ENCODE measurements around the gene KMO.
A peak's percentile ranks its signal among the peaks of the same experiment; 100 is the strongest.

The KMO gene

DNA sequence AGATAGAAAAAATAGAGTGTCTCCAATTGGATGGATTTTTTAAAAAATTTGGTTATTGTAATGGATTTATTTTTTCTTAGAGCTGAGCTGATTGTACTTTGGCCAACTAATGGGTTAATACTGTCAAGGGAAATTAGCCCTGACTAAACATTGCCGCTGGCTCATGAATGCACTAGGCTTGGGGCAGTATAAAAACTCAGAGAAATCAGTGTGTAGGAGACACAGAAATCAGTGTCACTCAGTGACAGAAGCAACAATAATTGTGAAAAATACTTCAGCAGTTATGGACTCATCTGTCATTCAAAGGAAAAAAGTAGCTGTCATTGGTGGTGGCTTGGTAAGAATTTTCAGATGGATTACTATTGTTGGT lies at the start of gene KMO:
Gene KMO (plus strand): TSS at position 217 of the 370 bp plus-strand sequence. CDS start 67 bp downstream, at position 284.
- TF ChIP-seq, protein P1, sequence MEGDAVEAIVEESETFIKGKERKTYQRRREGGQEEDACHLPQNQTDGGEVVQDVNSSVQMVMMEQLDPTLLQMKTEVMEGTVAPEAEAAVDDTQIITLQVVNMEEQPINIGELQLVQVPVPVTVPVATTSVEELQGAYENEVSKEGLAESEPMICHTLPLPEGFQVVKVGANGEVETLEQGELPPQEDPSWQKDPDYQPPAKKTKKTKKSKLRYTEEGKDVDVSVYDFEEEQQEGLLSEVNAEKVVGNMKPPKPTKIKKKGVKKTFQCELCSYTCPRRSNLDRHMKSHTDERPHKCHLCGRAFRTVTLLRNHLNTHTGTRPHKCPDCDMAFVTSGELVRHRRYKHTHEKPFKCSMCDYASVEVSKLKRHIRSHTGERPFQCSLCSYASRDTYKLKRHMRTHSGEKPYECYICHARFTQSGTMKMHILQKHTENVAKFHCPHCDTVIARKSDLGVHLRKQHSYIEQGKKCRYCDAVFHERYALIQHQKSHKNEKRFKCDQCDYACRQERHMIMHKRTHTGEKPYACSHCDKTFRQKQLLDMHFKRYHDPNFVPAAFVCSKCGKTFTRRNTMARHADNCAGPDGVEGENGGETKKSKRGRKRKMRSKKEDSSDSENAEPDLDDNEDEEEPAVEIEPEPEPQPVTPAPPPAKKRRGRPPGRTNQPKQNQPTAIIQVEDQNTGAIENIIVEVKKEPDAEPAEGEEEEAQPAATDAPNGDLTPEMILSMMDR (IDR thresholded peaks at IDR 0.05; ENCODE audit: low read depth, low read length), result no peak
- H3K4me3 ChIP-seq (ENCODE audit: low read depth, low read length), result peak within 1 kb of the TSS; percentile 68

- no peak overlapping the region for H3K4me3 ChIP-seq (ENCODE audit: low read depth, low read length)
- TF ChIP-seq, protein P1 (IDR thresholded peaks at IDR 0.05; ENCODE audit: low read depth, low read length), result no peak
Observed at GRCh38 chr1:241482761-241483250, 49.4 kb upstream of the KMO start.

GRCh38 chr1:241485145-241485544 lies 47.0 kb upstream of the KMO start:
- no peak overlapping the region for H3K4me3 ChIP-seq (ENCODE audit: low read depth, low read length)
- TF ChIP-seq, protein P1 (IDR thresholded peaks at IDR 0.05; ENCODE audit: low read depth, low read length), result no peak

- TF ChIP-seq, protein P1 (IDR thresholded peaks at IDR 0.05; ENCODE audit: low read depth, low read length), result no peak; the same call in 1 of the 2 replicates
- no peak overlapping the region for H3K4me3 ChIP-seq (ENCODE audit: low read depth, low read length)
Observed at GRCh38 chr1:241485554-241485992, 46.6 kb upstream of the KMO start.

- no peak overlapping the region for H3K4me3 ChIP-seq (ENCODE audit: low read depth, low read length)
- TF ChIP-seq, protein P1 (IDR thresholded peaks at IDR 0.05; ENCODE audit: low read depth, low read length), result no peak
Observed at GRCh38 chr1:241488739-241489138, 43.4 kb upstream of the KMO start.

- H3K4me3 ChIP-seq (ENCODE audit: low read depth, low read length), result no peak overlapping the region
- TF ChIP-seq, protein P1 (IDR thresholded peaks at IDR 0.05; ENCODE audit: low read depth, low read length), result no peak
Observed at GRCh38 chr1:241495741-241496140, 36.4 kb upstream of the KMO start.

DNA sequence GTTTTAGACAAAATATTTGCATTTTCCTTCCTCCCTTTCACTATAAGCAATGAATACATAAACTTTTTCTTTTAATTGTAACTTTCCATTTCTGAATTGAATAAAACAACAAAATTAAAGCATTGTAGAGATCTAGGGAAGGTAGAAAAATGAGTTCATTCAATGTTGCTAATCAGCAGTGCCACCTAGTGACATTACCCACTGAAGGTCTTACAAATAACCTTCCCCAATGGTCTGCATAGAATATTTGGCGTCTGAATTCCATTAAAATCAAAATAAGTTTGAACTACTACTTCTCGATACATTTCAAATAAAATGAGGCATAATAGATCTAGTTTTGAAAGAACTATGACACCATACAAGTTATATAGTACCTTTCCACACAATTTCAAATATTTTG lies 32.3 kb upstream of the KMO start:
- TF ChIP-seq, protein P1 (IDR thresholded peaks at IDR 0.05; ENCODE audit: low read depth, low read length), result peak; percentile 18; the same call in 1 of the 2 replicates
- no peak overlapping the region for H3K4me3 ChIP-seq (ENCODE audit: low read depth, low read length)
